Measurements from ENCODE around the gene USP25.

USP25 gene

DNA sequence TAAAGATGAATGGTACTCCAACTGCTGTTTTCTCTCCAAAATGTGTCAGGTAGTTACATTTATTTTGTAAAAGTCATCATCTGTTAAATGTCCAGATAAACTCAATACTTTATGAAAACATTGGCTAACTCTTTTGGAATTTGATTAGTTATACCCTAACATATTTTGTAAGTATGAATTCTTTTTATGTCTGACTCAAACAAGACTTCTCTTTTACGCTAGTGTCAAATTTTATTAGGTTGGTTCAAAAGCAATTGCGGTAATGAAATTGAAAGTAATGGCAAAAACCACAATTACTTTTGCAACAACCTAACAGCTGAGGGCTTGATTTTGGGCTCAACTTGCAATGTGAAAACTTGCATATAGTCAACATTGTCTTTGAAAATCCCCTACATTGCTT, 41.0 kb upstream of the USP25 start:
- TF ChIP-seq, protein P1, sequence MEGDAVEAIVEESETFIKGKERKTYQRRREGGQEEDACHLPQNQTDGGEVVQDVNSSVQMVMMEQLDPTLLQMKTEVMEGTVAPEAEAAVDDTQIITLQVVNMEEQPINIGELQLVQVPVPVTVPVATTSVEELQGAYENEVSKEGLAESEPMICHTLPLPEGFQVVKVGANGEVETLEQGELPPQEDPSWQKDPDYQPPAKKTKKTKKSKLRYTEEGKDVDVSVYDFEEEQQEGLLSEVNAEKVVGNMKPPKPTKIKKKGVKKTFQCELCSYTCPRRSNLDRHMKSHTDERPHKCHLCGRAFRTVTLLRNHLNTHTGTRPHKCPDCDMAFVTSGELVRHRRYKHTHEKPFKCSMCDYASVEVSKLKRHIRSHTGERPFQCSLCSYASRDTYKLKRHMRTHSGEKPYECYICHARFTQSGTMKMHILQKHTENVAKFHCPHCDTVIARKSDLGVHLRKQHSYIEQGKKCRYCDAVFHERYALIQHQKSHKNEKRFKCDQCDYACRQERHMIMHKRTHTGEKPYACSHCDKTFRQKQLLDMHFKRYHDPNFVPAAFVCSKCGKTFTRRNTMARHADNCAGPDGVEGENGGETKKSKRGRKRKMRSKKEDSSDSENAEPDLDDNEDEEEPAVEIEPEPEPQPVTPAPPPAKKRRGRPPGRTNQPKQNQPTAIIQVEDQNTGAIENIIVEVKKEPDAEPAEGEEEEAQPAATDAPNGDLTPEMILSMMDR (IDR thresholded peaks at IDR 0.05; ENCODE audit: borderline replicate concordance, insufficient read depth, low read depth, low read length) = no peak
- H3K4me3 ChIP-seq (ENCODE audit: low read depth, low read length) = no peak overlapping the region

DNA sequence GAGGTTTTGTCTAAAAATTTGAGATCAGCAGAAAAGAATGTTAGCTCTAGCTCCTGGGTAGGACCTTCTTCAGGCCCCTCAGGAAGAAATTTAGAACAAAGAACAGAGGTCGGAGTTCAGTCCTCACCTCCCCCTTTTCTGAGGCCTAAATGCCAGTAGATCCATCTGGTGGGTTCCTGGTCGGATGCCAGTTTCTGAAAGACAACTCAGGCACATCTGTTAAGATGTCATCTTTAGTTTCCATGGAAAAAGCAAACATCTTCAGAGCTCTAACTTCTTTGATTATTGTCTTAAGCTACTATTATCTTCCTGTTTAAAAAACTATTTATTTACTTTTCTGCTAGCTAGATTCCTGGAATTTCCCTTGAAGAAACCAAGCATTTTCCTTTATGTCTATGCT, 37.1 kb upstream of the USP25 start:
- TF ChIP-seq, protein P1 (IDR thresholded peaks at IDR 0.05; ENCODE audit: borderline replicate concordance, insufficient read depth, low read depth, low read length) = no peak

DNA sequence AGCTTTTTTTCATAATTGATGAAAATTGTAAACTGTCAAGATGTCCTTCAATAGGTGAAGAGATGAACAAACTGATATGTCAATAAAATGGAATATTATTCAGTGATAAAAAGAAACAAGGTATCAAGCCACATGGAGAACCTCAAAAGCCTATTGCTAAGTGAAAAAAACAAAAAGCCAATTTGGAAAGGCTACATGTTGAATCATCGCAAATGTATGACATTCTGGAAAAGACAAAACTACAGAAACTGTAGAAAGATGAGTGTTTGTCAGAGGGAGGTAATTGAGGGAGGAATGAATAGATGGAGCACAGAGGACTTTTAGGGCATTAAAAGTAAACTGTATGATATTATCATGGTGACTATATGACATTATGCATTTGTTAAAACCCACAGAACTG, 34.5 kb upstream of the USP25 start:
- no peak overlapping the region for H3K4me3 ChIP-seq (ENCODE audit: low read depth, low read length)
- TF ChIP-seq, protein P1 (IDR thresholded peaks at IDR 0.05; ENCODE audit: borderline replicate concordance, insufficient read depth, low read depth, low read length) = no peak

More for the DNA sequence above, 37.1 kb upstream of the USP25 start:
- H3K4me3 ChIP-seq (ENCODE audit: low read depth, low read length) = no peak overlapping the region

DNA sequence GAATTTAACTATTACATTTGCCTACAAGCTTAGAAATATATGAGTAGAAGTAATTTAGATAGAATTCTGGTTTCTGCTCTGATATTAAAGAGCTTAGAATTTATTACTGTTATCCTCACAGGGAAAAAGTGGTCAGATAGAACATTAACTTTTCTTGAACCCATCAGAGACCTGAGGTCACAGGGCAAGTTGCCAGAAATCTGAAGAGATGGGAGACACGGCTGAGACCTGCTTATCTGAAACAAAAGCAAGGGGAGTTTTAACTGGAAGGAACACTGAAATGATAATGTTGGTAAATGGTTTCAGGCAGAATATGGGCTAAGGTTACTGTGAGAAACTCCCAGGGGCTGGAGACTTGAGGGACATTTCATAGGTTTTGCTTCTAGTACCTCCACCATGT, 28.0 kb upstream of the USP25 start:
- TF ChIP-seq, protein P1 (IDR thresholded peaks at IDR 0.05; ENCODE audit: borderline replicate concordance, insufficient read depth, low read depth, low read length) = no peak
- no peak overlapping the region for H3K4me3 ChIP-seq (ENCODE audit: low read depth, low read length)

DNA sequence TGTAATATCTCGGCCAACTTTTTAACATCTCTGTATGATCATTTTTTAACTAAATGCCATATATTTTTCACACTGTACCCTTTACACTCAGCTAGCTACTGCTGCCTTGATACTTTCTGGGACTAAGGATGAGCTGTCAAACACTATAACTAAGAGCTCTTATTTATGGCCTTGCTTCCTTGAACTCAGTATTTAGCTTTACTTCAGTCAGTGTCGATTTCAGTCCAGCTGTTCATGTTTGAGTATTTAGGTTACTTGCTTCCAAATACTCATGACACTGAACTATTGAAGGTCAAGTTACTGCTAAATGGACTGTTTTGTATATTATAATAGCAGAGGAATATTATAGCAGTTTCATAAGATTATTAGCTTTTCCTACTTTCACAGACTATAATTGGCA, 25.9 kb upstream of the USP25 start:
- no peak overlapping the region for H3K4me3 ChIP-seq (ENCODE audit: low read depth, low read length)
- TF ChIP-seq, protein P1 (IDR thresholded peaks at IDR 0.05; ENCODE audit: borderline replicate concordance, insufficient read depth, low read depth, low read length) = no peak

DNA sequence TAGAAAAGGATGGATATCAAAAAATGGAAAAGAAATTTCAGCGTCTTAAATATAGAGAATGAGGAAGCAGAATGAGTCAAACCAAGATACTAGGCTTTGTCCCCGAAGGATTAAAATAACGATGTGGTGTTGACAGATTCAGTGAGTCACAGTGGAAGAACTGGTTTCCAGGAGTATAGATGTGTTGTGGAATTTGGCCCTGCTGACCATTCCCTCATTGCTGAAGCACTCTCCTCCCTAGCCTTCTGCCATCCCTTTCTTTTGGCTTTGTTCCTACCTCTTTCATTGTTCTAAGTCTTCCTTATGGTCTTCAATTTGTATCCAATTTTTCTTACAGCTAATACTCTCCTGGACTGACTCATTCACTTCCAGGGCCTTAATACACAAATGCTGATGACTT, 23.1 kb upstream of the USP25 start:
- TF ChIP-seq, protein P1 (IDR thresholded peaks at IDR 0.05; ENCODE audit: borderline replicate concordance, insufficient read depth, low read depth, low read length) = no peak
- H3K4me3 ChIP-seq (ENCODE audit: low read depth, low read length) = no peak overlapping the region

DNA sequence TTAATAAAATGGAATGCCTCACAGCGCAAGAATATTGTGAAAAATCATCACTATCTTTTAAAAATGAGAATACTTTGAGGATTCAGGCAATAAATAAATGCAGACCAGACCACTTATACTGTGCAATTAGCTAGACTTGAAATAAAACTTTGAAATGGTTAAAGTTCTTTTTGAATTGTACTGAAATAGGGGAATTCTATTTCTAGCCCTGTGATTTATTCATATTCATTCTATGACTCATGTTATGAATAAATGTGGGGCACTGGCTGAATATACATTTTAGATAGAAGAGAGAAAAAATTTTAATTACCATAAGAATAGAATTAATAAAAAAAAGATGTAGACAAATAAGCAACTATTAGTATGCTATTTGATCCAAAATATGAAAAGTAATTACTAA, 16.4 kb upstream of the USP25 start:
- TF ChIP-seq, protein P1 (IDR thresholded peaks at IDR 0.05; ENCODE audit: borderline replicate concordance, insufficient read depth, low read depth, low read length) = no peak
- no peak overlapping the region for H3K4me3 ChIP-seq (ENCODE audit: low read depth, low read length)

Data from GM12875 (cell line).